ENCODE data around the gene TTC23L.

DNA sequence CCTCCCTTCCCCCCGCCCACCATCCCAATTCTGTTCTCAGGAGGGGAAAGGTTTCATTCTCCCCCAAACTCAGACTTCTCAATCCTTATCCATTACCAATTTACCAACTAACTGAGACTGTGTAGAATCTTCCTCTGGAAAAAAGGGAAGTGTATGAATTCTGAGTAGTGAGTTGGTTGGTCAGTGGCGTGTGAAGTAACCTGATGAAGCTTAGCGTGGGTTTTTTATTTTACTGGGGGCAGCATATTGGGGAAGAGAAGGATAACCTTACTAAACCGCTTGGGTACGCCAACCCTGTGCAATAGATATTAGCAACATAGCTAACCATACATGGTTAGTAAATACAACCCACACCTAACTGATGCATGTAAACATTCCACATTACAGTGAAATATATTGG, 89.3 kb downstream of the TTC23L start:
- TF ChIP-seq, protein P1, sequence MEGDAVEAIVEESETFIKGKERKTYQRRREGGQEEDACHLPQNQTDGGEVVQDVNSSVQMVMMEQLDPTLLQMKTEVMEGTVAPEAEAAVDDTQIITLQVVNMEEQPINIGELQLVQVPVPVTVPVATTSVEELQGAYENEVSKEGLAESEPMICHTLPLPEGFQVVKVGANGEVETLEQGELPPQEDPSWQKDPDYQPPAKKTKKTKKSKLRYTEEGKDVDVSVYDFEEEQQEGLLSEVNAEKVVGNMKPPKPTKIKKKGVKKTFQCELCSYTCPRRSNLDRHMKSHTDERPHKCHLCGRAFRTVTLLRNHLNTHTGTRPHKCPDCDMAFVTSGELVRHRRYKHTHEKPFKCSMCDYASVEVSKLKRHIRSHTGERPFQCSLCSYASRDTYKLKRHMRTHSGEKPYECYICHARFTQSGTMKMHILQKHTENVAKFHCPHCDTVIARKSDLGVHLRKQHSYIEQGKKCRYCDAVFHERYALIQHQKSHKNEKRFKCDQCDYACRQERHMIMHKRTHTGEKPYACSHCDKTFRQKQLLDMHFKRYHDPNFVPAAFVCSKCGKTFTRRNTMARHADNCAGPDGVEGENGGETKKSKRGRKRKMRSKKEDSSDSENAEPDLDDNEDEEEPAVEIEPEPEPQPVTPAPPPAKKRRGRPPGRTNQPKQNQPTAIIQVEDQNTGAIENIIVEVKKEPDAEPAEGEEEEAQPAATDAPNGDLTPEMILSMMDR (IDR thresholded peaks at IDR 0.05) = no peak
- TF ChIP-seq ZNF671 (CRISPR knock-in tag; IDR thresholded peaks at IDR 0.05) (no peak), FOXP1 (CRISPR knock-in tag; IDR thresholded peaks at IDR 0.05; ENCODE audit: borderline replicate concordance) (no peak), TEAD4 (CRISPR knock-in tag; IDR thresholded peaks at IDR 0.05) (no peak), FOXK1 (CRISPR knock-in tag; IDR thresholded peaks at IDR 0.05) (no peak), EMX1 (CRISPR knock-in tag; IDR thresholded peaks at IDR 0.05) (no peak)
- TF ChIP-seq, protein P2, sequence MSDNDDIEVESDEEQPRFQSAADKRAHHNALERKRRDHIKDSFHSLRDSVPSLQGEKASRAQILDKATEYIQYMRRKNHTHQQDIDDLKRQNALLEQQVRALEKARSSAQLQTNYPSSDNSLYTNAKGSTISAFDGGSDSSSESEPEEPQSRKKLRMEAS (CRISPR knock-in tag; IDR thresholded peaks at IDR 0.05) = no peak
- TF ChIP-seq, protein P3, sequence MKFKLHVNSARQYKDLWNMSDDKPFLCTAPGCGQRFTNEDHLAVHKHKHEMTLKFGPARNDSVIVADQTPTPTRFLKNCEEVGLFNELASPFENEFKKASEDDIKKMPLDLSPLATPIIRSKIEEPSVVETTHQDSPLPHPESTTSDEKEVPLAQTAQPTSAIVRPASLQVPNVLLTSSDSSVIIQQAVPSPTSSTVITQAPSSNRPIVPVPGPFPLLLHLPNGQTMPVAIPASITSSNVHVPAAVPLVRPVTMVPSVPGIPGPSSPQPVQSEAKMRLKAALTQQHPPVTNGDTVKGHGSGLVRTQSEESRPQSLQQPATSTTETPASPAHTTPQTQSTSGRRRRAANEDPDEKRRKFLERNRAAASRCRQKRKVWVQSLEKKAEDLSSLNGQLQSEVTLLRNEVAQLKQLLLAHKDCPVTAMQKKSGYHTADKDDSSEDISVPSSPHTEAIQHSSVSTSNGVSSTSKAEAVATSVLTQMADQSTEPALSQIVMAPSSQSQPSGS (CRISPR knock-in tag; IDR thresholded peaks at IDR 0.05; ENCODE audit: borderline replicate concordance, low read depth) = no peak
- TF ChIP-seq, protein P4, sequence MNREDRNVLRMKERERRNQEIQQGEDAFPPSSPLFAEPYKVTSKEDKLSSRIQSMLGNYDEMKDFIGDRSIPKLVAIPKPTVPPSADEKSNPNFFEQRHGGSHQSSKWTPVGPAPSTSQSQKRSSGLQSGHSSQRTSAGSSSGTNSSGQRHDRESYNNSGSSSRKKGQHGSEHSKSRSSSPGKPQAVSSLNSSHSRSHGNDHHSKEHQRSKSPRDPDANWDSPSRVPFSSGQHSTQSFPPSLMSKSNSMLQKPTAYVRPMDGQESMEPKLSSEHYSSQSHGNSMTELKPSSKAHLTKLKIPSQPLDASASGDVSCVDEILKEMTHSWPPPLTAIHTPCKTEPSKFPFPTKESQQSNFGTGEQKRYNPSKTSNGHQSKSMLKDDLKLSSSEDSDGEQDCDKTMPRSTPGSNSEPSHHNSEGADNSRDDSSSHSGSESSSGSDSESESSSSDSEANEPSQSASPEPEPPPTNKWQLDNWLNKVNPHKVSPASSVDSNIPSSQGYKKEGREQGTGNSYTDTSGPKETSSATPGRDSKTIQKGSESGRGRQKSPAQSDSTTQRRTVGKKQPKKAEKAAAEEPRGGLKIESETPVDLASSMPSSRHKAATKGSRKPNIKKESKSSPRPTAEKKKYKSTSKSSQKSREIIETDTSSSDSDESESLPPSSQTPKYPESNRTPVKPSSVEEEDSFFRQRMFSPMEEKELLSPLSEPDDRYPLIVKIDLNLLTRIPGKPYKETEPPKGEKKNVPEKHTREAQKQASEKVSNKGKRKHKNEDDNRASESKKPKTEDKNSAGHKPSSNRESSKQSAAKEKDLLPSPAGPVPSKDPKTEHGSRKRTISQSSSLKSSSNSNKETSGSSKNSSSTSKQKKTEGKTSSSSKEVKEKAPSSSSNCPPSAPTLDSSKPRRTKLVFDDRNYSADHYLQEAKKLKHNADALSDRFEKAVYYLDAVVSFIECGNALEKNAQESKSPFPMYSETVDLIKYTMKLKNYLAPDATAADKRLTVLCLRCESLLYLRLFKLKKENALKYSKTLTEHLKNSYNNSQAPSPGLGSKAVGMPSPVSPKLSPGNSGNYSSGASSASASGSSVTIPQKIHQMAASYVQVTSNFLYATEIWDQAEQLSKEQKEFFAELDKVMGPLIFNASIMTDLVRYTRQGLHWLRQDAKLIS (CRISPR knock-in tag; IDR thresholded peaks at IDR 0.05; ENCODE audit: borderline replicate concordance) = no peak
